Measurements from ENCODE around the gene KDM2B. TPM values are rescaled to one million over a fixed set of nuclear protein-coding genes. Genes with fewer than 3 reads are reported as not detected.

The KDM2B gene
- polyA plus RNA-seq, 3 donors = 9.7 to 68.1 (median 9.7) TPM

DNA sequence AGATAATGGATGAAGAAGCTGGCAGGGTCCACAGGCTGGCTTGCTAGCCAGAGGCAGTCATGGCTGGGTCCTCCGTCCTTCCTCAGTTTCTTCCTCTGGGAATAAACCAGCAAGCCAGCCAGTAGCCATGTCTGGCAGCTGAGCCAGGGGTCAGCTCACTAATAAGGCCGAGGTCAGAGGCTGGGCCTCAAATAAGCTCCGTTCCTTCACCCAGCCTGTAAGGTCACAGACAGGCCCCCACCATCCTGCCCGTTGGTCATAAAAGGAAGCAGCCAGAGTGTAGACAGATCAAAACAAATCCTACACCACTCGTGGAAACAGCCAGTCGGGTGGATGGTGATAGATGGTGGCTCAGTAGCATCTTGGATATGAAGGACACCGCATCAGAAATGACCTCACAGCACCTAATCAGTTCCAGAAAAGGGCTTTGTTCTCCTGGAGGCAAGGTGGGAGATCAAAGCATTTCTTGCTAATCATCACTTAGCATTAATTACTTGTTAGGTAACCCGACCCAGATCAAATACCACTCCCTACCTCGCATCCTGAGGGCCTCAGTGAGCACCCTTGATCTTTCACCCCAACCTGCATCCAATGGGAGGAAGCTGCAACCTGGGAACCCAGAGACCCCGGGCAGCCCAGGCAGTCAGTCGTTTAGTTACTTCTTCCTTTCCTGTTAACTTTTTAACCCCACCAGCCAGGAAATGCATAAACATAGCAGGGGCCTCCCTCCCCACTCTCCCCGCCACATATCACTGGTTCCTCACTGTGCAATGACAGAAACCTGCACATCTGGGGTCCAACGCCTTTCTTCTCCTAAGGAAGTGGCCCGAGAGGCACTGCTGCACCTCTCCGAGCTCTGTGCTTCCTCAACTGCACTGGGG lies 90.2 kb downstream of the KDM2B start:
- peak overlapping the region; percentile 41 to 89 (median 70) for H3K27ac Mint-ChIP-seq
- peaks cover 30% of the 10 kb centered on the region for H3K4me1 Mint-ChIP-seq
- peak overlapping the region; percentile 55 for H3K4me2 ChIP-seq (replicated peaks; ENCODE audit: extremely low read depth, low read length, poor library complexity, severe bottlenecking)
- no peaks in the 10 kb centered on the region for H3K9me3 Mint-ChIP-seq
- peak in 2 of 3 donors; percentile 23 to 26 for DNase-seq
- intact Hi-C loops (cut with micrococcal nuclease) = loop anchor here (5.0 to 10.0 kb wide), 2 partner anchors 137 to 284 kb away; partner anchors contain the start of gene ORAI1 (in 1 of the 2)
- TF ChIP-seq, protein P1, sequence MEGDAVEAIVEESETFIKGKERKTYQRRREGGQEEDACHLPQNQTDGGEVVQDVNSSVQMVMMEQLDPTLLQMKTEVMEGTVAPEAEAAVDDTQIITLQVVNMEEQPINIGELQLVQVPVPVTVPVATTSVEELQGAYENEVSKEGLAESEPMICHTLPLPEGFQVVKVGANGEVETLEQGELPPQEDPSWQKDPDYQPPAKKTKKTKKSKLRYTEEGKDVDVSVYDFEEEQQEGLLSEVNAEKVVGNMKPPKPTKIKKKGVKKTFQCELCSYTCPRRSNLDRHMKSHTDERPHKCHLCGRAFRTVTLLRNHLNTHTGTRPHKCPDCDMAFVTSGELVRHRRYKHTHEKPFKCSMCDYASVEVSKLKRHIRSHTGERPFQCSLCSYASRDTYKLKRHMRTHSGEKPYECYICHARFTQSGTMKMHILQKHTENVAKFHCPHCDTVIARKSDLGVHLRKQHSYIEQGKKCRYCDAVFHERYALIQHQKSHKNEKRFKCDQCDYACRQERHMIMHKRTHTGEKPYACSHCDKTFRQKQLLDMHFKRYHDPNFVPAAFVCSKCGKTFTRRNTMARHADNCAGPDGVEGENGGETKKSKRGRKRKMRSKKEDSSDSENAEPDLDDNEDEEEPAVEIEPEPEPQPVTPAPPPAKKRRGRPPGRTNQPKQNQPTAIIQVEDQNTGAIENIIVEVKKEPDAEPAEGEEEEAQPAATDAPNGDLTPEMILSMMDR (IDR thresholded peaks at IDR 0.05) = no peak
- peak overlapping the region; percentile 26 to 49 for H3K27ac ChIP-seq (ENCODE audit: low read depth in 1 of 2, low read length in 2 of 2)
- WGBS (ENCODE audit: insufficient coverage) = 26% methylated on average over 9 of the region's 15 CpGs
- H3K9ac ChIP-seq (ENCODE audit: insufficient read depth, low read length, poor library complexity, severe bottlenecking) = peak overlapping the region; percentile 38
- H3K27me3 ChIP-seq (ENCODE audit: control insufficient read depth in 2 of 2, insufficient read depth in 2 of 2, low read length in 2 of 2) = no peaks in the 10 kb centered on the region
- H2AFZ ChIP-seq (ENCODE audit: insufficient read depth, low read depth, low read length, poor library complexity, severe bottlenecking) = peak overlapping the region; percentile 68
- H3K4me3 Mint-ChIP-seq = peak overlapping the region; percentile 58 to 75
- no peaks in the 10 kb centered on the region for H3K27me3 Mint-ChIP-seq (ENCODE audit: low read depth in 3 of 3)
- H4K20me1 ChIP-seq (ENCODE audit: insufficient read depth, low read length) = no peaks in the 10 kb centered on the region
- H3K36me3 Mint-ChIP-seq = peaks cover 11 to 16% of the 10 kb centered on the region in 2 donors
- H3K79me2 ChIP-seq (ENCODE audit: insufficient read depth, low read length) = no peaks in the 10 kb centered on the region
- peak overlapping the region in 2 of 3 experiments; percentile 17 to 62 for H3K4me3 ChIP-seq (replicated peaks in 1 of 3; ENCODE audit: low read depth in 2 of 3, low read length in 3 of 3)
- H3K4me1 ChIP-seq (ENCODE audit: control insufficient read depth in 1 of 2, insufficient read depth in 2 of 2, low read length in 2 of 2) = peaks cover 21 to 25% of the 10 kb centered on the region in 2 donors
- H3K36me3 ChIP-seq (replicated peaks in 1 of 2; ENCODE audit: control insufficient read depth in 1 of 2, insufficient read depth in 2 of 2, low read length in 2 of 2) = peaks cover 4% of the 10 kb centered on the region in 2 donors
- H3K9me3 ChIP-seq (replicated peaks in 1 of 2; ENCODE audit: control insufficient read depth in 1 of 2, insufficient read depth in 1 of 2, low read length in 2 of 2) = no peaks in the 10 kb centered on the region

DNA sequence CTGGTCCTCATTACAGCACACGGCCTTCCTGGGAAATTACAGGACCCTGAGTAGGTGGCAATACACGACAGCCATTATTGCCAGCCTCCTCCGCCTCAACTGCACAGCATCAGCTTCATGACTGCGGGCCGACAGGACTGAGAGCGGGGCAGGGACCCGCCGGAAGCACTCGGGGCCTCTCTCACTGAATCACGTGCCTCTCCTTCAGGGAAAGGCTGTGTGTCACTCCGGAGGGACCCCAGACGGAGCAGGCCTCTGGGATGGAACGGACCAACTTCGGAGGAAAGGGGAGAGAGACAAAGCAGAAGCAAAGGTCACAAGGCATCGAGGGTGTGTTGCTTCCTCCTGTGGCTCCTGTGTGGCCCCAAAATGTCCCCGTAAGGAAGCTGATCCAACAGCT lies 90.9 kb downstream of the KDM2B start:
- peak overlapping the region in 6 of 7 donors; percentile 25 to 66 (median 43) for H3K27ac Mint-ChIP-seq
- H3K4me2 ChIP-seq (replicated peaks; ENCODE audit: extremely low read depth, low read length, poor library complexity, severe bottlenecking) = peak overlapping the region; percentile 55
- no peaks in the 10 kb centered on the region for H3K79me2 ChIP-seq (ENCODE audit: insufficient read depth, low read length)
- 71% methylated on average over 13 of the region's 16 CpGs for WGBS (ENCODE audit: insufficient coverage)
- H3K36me3 Mint-ChIP-seq = peaks cover 8 to 18% of the 10 kb centered on the region in 2 donors
- peaks cover 0 to 4% of the 10 kb centered on the region in 2 donors for H3K36me3 ChIP-seq (replicated peaks in 1 of 2; ENCODE audit: control insufficient read depth in 1 of 2, insufficient read depth in 2 of 2, low read length in 2 of 2)
- no peaks in the 10 kb centered on the region for H3K9me3 Mint-ChIP-seq
- H3K4me1 ChIP-seq (ENCODE audit: control insufficient read depth in 1 of 2, insufficient read depth in 2 of 2, low read length in 2 of 2) = peaks cover 21 to 25% of the 10 kb centered on the region in 2 donors
- no peaks in the 10 kb centered on the region for H4K20me1 ChIP-seq (ENCODE audit: insufficient read depth, low read length)
- TF ChIP-seq, protein P1 (IDR thresholded peaks at IDR 0.05) = no peak
- DNase-seq = peak; percentile 13 to 34 (median 29)
- peaks cover 30% of the 10 kb centered on the region for H3K4me1 Mint-ChIP-seq
- H3K9ac ChIP-seq (ENCODE audit: insufficient read depth, low read length, poor library complexity, severe bottlenecking) = no peak overlapping the region
- peak overlapping the region; percentile 23 to 49 for H3K27ac ChIP-seq (ENCODE audit: low read depth in 1 of 2, low read length in 2 of 2)
- H3K9me3 ChIP-seq (replicated peaks in 1 of 2; ENCODE audit: control insufficient read depth in 1 of 2, insufficient read depth in 1 of 2, low read length in 2 of 2) = no peaks in the 10 kb centered on the region
- no peaks in the 10 kb centered on the region for H3K27me3 ChIP-seq (ENCODE audit: control insufficient read depth in 2 of 2, insufficient read depth in 2 of 2, low read length in 2 of 2)
- peak overlapping the region; percentile 68 for H2AFZ ChIP-seq (ENCODE audit: insufficient read depth, low read depth, low read length, poor library complexity, severe bottlenecking)
- peak overlapping the region in 1 of 3 experiments; percentile 62 for H3K4me3 ChIP-seq (replicated peaks in 1 of 3; ENCODE audit: low read depth in 2 of 3, low read length in 3 of 3)
- H3K27me3 Mint-ChIP-seq (ENCODE audit: low read depth in 3 of 3) = no peaks in the 10 kb centered on the region
- intact Hi-C loops (cut with micrococcal nuclease) = loop anchor here (5.0 to 10.0 kb wide), 2 partner anchors 137 to 285 kb away; partner anchors contain the start of gene ORAI1 (in 1 of the 2)
- peak overlapping the region; percentile 58 to 75 for H3K4me3 Mint-ChIP-seq

All from CD14-positive monocyte (primary cell).